ENCODE data around the gene SRPK3.

Gene SRPK3

DNA sequence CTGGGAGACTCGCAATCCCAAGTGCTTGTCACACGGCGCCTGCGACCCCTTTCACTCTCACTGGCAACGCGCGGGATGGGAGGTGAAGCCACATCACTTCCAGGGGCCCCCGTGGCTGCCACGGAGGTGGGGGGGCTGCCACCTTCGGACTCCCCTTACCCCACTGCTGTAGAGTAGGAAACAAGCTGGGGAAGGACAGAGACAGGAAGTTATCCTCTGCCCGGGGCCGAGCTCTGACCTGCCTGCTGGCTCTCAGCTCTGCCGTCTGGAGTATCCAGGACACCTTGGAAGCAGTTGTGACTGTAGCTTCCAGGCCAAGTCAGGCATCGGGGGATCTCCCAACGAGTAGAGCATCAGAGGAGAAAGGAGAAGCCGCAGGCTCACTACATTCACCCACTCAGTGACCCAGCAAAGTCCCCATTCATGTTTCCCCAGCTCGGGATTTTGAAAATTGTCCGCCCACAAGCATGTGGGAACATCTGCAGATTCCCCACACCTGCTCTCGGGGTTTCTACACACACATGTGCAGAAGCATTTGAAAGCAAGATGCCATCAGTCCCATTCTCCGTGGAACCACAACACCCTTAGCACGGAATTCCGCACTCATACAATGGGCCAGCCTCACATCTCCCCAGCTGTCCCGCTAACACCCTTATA is 38.7 kb downstream of the SRPK3 start:
- Histone ChIP-seq H3K79me2 (ENCODE audit: insufficient read depth, low read length) (no peaks in the 10 kb centered on the region), H2AFZ (ENCODE audit: low read length) (no peak overlapping the region), H3K9ac (ENCODE audit: low read length) (no peak overlapping the region), H3K4me2 (ENCODE audit: low read length) (no peak overlapping the region), H3K4me3 (ENCODE audit: low read depth, low read length, poor library complexity, severe bottlenecking) (no peak overlapping the region), H3F3A (ENCODE audit: insufficient read depth, low read length) (no peaks in the 10 kb centered on the region), H3K9me2 (ENCODE audit: low read depth, low read length) (no peaks in the 10 kb centered on the region), H4K20me1 (ENCODE audit: insufficient read depth, low read length) (no peaks in the 10 kb centered on the region), H3K27me3 (ENCODE audit: insufficient read depth, low read length) (no peaks in the 10 kb centered on the region), H3K27ac (ENCODE audit: low read depth, low read length, poor library complexity, severe bottlenecking) (no peak overlapping the region), H3K4me1 (ENCODE audit: insufficient read depth, low read length, severe bottlenecking) (no peaks in the 10 kb centered on the region), H3K36me3 (ENCODE audit: insufficient read depth, low read length) (no peaks in the 10 kb centered on the region), H3K9me3 (ENCODE audit: low read length) (no peaks in the 10 kb centered on the region)
- TF ChIP-seq EZH2 (IDR thresholded peaks at IDR 0.05; ENCODE audit: borderline replicate concordance, low read length) = no peak

GRCh38 chrX:153820601-153821000 is 39.8 kb downstream of the SRPK3 start:
- Histone ChIP-seq H3K27me3 (ENCODE audit: insufficient read depth, low read length) (no peaks in the 10 kb centered on the region), H3K36me3 (ENCODE audit: insufficient read depth, low read length) (no peaks in the 10 kb centered on the region), H3K4me2 (ENCODE audit: low read length) (no peak overlapping the region), H2AFZ (ENCODE audit: low read length) (no peak overlapping the region), H3K9me2 (ENCODE audit: low read depth, low read length) (no peaks in the 10 kb centered on the region), H3F3A (ENCODE audit: insufficient read depth, low read length) (no peaks in the 10 kb centered on the region), H3K9me3 (ENCODE audit: low read length) (no peaks in the 10 kb centered on the region), H3K4me3 (ENCODE audit: low read depth, low read length, poor library complexity, severe bottlenecking) (no peak overlapping the region), H3K79me2 (ENCODE audit: insufficient read depth, low read length) (no peaks in the 10 kb centered on the region), H4K20me1 (ENCODE audit: insufficient read depth, low read length) (no peaks in the 10 kb centered on the region), H3K27ac (ENCODE audit: low read depth, low read length, poor library complexity, severe bottlenecking) (no peak overlapping the region), H3K9ac (ENCODE audit: low read length) (no peak overlapping the region), H3K4me1 (ENCODE audit: insufficient read depth, low read length, severe bottlenecking) (no peaks in the 10 kb centered on the region)
- TF ChIP-seq CTCF (IDR thresholded peaks at IDR 0.05; ENCODE audit: low read length) = no peak
- TF ChIP-seq EZH2 (IDR thresholded peaks at IDR 0.05; ENCODE audit: borderline replicate concordance, low read length) = no peak

DNA sequence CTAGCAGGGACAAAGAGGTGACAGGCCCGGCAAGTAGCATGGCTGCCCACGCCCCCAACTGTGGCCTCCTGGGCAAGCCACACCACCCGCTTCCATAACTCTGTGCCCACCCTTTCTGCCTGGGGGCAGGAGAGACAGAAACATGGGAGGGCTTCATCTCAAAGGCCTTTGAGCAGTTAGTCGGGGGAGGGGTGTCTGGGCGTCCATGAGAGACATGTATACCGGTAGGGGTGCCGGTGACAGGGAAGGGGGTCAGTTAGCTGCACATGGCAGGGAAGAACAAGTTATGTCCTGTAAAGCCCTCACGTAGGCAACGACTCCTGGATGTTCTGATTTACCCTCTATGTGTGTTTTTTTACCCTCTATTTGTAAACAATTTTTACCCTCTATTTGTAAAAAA is 40.2 kb downstream of the SRPK3 start:
- Histone ChIP-seq H2AFZ (ENCODE audit: low read length) (no peak overlapping the region), H3K9ac (ENCODE audit: low read length) (no peak overlapping the region), H3K79me2 (ENCODE audit: insufficient read depth, low read length) (no peaks in the 10 kb centered on the region), H3K27me3 (ENCODE audit: insufficient read depth, low read length) (no peaks in the 10 kb centered on the region), H3K9me2 (ENCODE audit: low read depth, low read length) (no peaks in the 10 kb centered on the region), H3K36me3 (ENCODE audit: insufficient read depth, low read length) (no peaks in the 10 kb centered on the region), H3K4me3 (ENCODE audit: low read depth, low read length, poor library complexity, severe bottlenecking) (no peak overlapping the region), H3K27ac (ENCODE audit: low read depth, low read length, poor library complexity, severe bottlenecking) (no peak overlapping the region), H4K20me1 (ENCODE audit: insufficient read depth, low read length) (no peaks in the 10 kb centered on the region), H3K4me1 (ENCODE audit: insufficient read depth, low read length, severe bottlenecking) (no peaks in the 10 kb centered on the region), H3F3A (ENCODE audit: insufficient read depth, low read length) (no peaks in the 10 kb centered on the region), H3K9me3 (ENCODE audit: low read length) (no peaks in the 10 kb centered on the region), H3K4me2 (ENCODE audit: low read length) (no peak overlapping the region)
- TF ChIP-seq EZH2 (IDR thresholded peaks at IDR 0.05; ENCODE audit: borderline replicate concordance, low read length) (no peak), CTCF (IDR thresholded peaks at IDR 0.05; ENCODE audit: low read length) (no peak)

- no peaks in the 10 kb centered on the region for H4K20me1 ChIP-seq (ENCODE audit: insufficient read depth, low read length)
These were observed 43.5 kb downstream of the SRPK3 start for GRCh38 chrX:153824348-153824747.

More at GRCh38 chrX:153824348-153824747, 43.5 kb downstream of the SRPK3 start:
- no peaks in the 10 kb centered on the region for H3K79me2 ChIP-seq (ENCODE audit: insufficient read depth, low read length)
- H3K9ac ChIP-seq (ENCODE audit: low read length) = no peak overlapping the region
- no peak overlapping the region for H3K27ac ChIP-seq (ENCODE audit: low read depth, low read length, poor library complexity, severe bottlenecking)
- no peaks in the 10 kb centered on the region for H3K9me2 ChIP-seq (ENCODE audit: low read depth, low read length)
- H3K9me3 ChIP-seq (ENCODE audit: low read length) = no peaks in the 10 kb centered on the region
- no peaks in the 10 kb centered on the region for H3F3A ChIP-seq (ENCODE audit: insufficient read depth, low read length)
- no peaks in the 10 kb centered on the region for H3K36me3 ChIP-seq (ENCODE audit: insufficient read depth, low read length)
- H3K4me2 ChIP-seq (ENCODE audit: low read length) = no peak overlapping the region
- no peak overlapping the region for H2AFZ ChIP-seq (ENCODE audit: low read length)
- no peaks in the 10 kb centered on the region for H3K27me3 ChIP-seq (ENCODE audit: insufficient read depth, low read length)
- H3K4me1 ChIP-seq (ENCODE audit: insufficient read depth, low read length, severe bottlenecking) = no peaks in the 10 kb centered on the region
- TF ChIP-seq CTCF (IDR thresholded peaks at IDR 0.05; ENCODE audit: low read length) = no peak
- no peak for TF ChIP-seq EZH2 (IDR thresholded peaks at IDR 0.05; ENCODE audit: borderline replicate concordance, low read length)
- H3K4me3 ChIP-seq (ENCODE audit: low read depth, low read length, poor library complexity, severe bottlenecking) = no peak overlapping the region
